ENCODE results near the gene LINC00237. TPM values are rescaled to one million over a fixed set of nuclear protein-coding genes. Genes with fewer than 3 reads are reported as not detected.

LINC00237 gene
- total and polyA plus RNA-seq, 2 donors from 2014 or later = not detected

DNA sequence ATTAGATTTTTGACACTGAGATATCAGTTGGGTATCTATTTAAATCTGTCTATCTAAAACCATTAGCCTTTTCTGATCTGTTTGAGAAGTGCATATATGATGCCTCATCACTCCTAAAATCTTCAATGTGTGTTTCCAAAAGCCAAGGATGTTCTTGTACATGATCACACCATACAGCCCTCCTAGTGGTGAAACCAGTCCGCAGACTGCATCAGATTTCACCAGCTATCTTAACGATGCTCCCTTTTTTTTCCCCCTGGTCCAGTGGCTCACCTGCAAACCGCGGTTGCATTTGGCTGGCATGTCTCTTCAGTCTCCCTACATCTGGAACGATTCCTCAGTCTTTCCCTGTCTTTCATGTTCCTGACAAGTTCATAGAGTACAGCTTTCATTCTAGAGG lies 23.7 kb upstream of the LINC00237 start:
- no peaks in the 10 kb centered on the region for H3K36me3 ChIP-seq (ENCODE audit: control insufficient read depth in 2 of 3, insufficient read depth in 3 of 3, low read length in 3 of 3)
- no peak overlapping the region for H3K27ac ChIP-seq (ENCODE audit: low read depth in 2 of 2, low read length in 2 of 2)
- peaks cover 0 to 4% (median 0%) of the 10 kb centered on the region in 3 donors for H3K4me1 ChIP-seq (ENCODE audit: control insufficient read depth in 2 of 3, insufficient read depth in 2 of 3, low read depth in 1 of 3, low read length in 3 of 3)
- H3K9ac ChIP-seq (ENCODE audit: low read length in 3 of 3) = no peak overlapping the region
- TF ChIP-seq, protein P1, sequence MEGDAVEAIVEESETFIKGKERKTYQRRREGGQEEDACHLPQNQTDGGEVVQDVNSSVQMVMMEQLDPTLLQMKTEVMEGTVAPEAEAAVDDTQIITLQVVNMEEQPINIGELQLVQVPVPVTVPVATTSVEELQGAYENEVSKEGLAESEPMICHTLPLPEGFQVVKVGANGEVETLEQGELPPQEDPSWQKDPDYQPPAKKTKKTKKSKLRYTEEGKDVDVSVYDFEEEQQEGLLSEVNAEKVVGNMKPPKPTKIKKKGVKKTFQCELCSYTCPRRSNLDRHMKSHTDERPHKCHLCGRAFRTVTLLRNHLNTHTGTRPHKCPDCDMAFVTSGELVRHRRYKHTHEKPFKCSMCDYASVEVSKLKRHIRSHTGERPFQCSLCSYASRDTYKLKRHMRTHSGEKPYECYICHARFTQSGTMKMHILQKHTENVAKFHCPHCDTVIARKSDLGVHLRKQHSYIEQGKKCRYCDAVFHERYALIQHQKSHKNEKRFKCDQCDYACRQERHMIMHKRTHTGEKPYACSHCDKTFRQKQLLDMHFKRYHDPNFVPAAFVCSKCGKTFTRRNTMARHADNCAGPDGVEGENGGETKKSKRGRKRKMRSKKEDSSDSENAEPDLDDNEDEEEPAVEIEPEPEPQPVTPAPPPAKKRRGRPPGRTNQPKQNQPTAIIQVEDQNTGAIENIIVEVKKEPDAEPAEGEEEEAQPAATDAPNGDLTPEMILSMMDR (IDR thresholded peaks at IDR 0.05; ENCODE audit: borderline replicate concordance, extremely low read depth, insufficient read depth) = no peak
- DNase-seq (no peak), FAIRE-seq (no peak)
- intact Hi-C loops (cut with DNase I) = no loop called here
- no peaks in the 10 kb centered on the region for H3K9me3 ChIP-seq (ENCODE audit: control insufficient read depth in 2 of 3, insufficient read depth in 1 of 3, low read length in 3 of 3)
- H3K4me3 ChIP-seq (ENCODE audit: low read length in 3 of 3) = no peak overlapping the region
- no peaks in the 10 kb centered on the region for H3K27me3 ChIP-seq (ENCODE audit: control insufficient read depth, insufficient read depth, low read length)

DNA sequence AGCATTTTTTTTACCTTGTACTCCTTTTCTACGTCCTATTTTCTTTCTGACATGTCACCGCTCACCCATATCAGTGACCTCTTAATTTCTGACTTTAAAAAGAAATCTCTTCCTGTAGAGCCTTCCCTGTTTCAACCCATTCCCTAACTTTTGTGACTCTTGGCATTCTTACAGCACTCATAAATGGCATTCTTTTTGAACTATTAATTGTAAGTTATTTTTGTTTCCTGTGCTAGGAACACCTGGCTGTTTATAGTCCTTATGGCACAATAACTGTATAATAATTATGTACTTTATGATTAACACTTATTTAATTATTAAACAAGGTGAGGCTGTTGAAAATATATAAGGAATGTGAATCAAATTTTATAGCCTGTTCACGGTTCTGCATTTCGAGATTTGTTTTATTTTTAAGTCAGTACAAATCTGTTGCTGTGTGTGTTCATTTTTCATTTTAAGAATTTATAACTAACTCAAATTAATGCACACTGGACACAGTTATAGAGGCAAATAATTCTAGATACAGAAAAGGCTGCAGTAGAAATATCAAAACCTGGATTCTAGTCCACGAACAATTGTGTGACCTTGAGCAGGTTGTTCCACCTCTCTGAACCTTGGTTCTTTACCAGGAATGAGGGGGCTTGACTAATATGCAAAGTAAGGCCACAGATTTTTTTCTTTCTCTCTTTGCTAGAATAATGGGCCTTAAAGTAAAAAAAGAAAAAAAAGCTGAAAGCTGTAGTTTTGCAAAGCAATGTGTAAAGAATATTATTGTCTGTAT lies 21.2 kb upstream of the LINC00237 start:
- no peak overlapping the region for H3K9ac ChIP-seq (ENCODE audit: low read length in 3 of 3)

DNA sequence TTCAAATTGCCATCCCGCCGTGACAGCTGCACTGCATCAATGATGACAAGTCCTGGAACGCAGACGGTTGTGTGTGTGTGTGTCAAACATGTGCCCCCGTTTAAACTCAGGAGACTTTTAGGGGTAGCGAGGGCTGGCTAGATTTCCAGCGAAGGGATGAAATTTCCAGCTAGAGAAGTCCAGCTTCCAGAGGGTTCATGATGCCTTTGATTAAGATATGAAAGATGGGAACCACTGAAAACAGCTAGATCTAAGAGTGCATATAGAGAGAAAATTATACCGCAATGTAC lies 20.4 kb upstream of the LINC00237 start:
- Histone ChIP-seq H3K9ac (ENCODE audit: low read length in 3 of 3) (peak overlapping the region; percentile 64 to 80 (median 70)), H3K27me3 (ENCODE audit: control insufficient read depth, insufficient read depth, low read length) (no peaks in the 10 kb centered on the region), H3K9me3 (ENCODE audit: control insufficient read depth in 2 of 3, insufficient read depth in 1 of 3, low read length in 3 of 3) (no peaks in the 10 kb centered on the region), H3K36me3 (ENCODE audit: control insufficient read depth in 2 of 3, insufficient read depth in 3 of 3, low read length in 3 of 3) (no peaks in the 10 kb centered on the region), H3K27ac (ENCODE audit: low read depth in 2 of 2, low read length in 2 of 2) (peak overlapping the region; percentile 37 to 57), H3K4me3 (ENCODE audit: low read length in 3 of 3) (peak overlapping the region; percentile 74 to 89 (median 81)), H3K4me1 (ENCODE audit: control insufficient read depth in 2 of 3, insufficient read depth in 2 of 3, low read depth in 1 of 3, low read length in 3 of 3) (peaks cover 0 to 4% (median 0%) of the 10 kb centered on the region in 3 donors)
- DNase-seq (peak in 1 of 5 donors; percentile 80), FAIRE-seq (no peak)
- intact Hi-C loops (cut with DNase I) = no loop called here
- TF ChIP-seq, protein P1 (IDR thresholded peaks at IDR 0.05; ENCODE audit: borderline replicate concordance, extremely low read depth, insufficient read depth) = no peak

More for the DNA sequence above, 21.2 kb upstream of the LINC00237 start:
- Histone ChIP-seq H3K9me3 (ENCODE audit: control insufficient read depth in 2 of 3, insufficient read depth in 1 of 3, low read length in 3 of 3) (no peaks in the 10 kb centered on the region), H3K27ac (ENCODE audit: low read depth in 2 of 2, low read length in 2 of 2) (no peak overlapping the region), H3K36me3 (ENCODE audit: control insufficient read depth in 2 of 3, insufficient read depth in 3 of 3, low read length in 3 of 3) (no peaks in the 10 kb centered on the region), H3K4me1 (ENCODE audit: control insufficient read depth in 2 of 3, insufficient read depth in 2 of 3, low read depth in 1 of 3, low read length in 3 of 3) (peaks cover 0 to 4% (median 0%) of the 10 kb centered on the region in 3 donors), H3K4me3 (ENCODE audit: low read length in 3 of 3) (peak overlapping the region in 1 of 3 donors; percentile 74), H3K27me3 (ENCODE audit: control insufficient read depth, insufficient read depth, low read length) (no peaks in the 10 kb centered on the region)
- DNase-seq (peak in 2 of 5 donors; percentile 16 to 28), FAIRE-seq (no peak)
- intact Hi-C loops (cut with DNase I) = no loop called here
- TF ChIP-seq, protein P1 (IDR thresholded peaks at IDR 0.05; ENCODE audit: borderline replicate concordance, extremely low read depth, insufficient read depth) = no peak

All from kidney (tissue), 14 donors.